HepG2 (cell line): ENCODE results near the gene C1orf116. TPM values are rescaled to one million over a fixed set of nuclear protein-coding genes. Genes with fewer than 3 reads are reported as not detected.

ENCODE experiments used
- ETV6 ChIP-seq: sonication (generic); formaldehyde crosslinking; conservative IDR thresholded peaks from 2 replicates; pipeline ENCODE4 v1.4.0; 2020; ENCODE audit warnings: missing genetic modification reagents
- FOXK2 ChIP-seq: fragments of 450-650 bp; IDR thresholded peaks from 2 replicates; pipeline ENCODE4 v1.6.1; 2016
- GABPA ChIP-seq, 2 experiments: IDR thresholded peaks; 2 replicates each; pipeline ENCODE4 v1.6.1; 2011 to 2016; ENCODE audit warnings: low read depth in 2 of 2, low read length in 1 of 2, missing biosample characterization in 1 of 2, missing genetic modification characterization in 1 of 2
- KMT2A ChIP-seq: sonication (generic); formaldehyde crosslinking; IDR thresholded peaks from 2 replicates; pipeline ENCODE4 v1.4.0; 2020; ENCODE audit warnings: missing genetic modification reagents
- MLXIP ChIP-seq: sonication (generic); formaldehyde crosslinking; IDR thresholded peaks from 2 replicates; pipeline ENCODE4 v1.9.0; 2021; ENCODE audit warnings: missing genetic modification reagents, borderline replicate concordance
- NCOR1 ChIP-seq: fragments of 200-600 bp; sonication (generic); IDR thresholded peaks from 2 replicates; pipeline ENCODE4 v1.7.0; 2017; ENCODE audit warnings: antibody characterized with exemption, low read length, borderline replicate concordance
- NONO ChIP-seq, 2 experiments: fragments of 450-650 bp in 1 of 2; sonication (generic) in 1 of 2; formaldehyde crosslinking in 1 of 2; IDR thresholded peaks in 1 of 2; conservative IDR thresholded peaks in 1 of 2; 2 replicates each; pipeline versions ENCODE4 v1.6.1 to v1.8.0; 2017 to 2022; ENCODE audit warnings: mild to moderate bottlenecking in 1 of 2, missing genetic modification reagents in 1 of 2, moderate library complexity in 1 of 2
- PBX3 ChIP-seq: sonication (generic); formaldehyde crosslinking; IDR thresholded peaks from 2 replicates; pipeline ENCODE4 v1.8.1; 2023; ENCODE audit warnings: missing genetic modification reagents, inconsistent platforms, borderline replicate concordance
- SNRNP70 ChIP-seq: fragments of 200-400 bp; formaldehyde crosslinking; IDR thresholded peaks from 2 replicates; pipeline ENCODE4 v1.6.1; 2017; ENCODE audit warnings: mild to moderate bottlenecking, low read depth, low read length, moderate library complexity
- SOX6 ChIP-seq, 2 experiments: fragments of 450-650 bp in 1 of 2; sonication (generic) in 1 of 2; formaldehyde crosslinking in 1 of 2; IDR thresholded peaks; 2 replicates each; pipeline versions ENCODE4 v1.4.0 to v1.6.1; 2017 to 2020; ENCODE audit warnings: antibody characterized with exemption in 1 of 2, mild to moderate bottlenecking in 1 of 2, missing genetic modification reagents in 1 of 2
- TCF7L2 ChIP-seq: IDR thresholded peaks from 2 replicates; pipeline ENCODE4 v1.6.1; 2011; ENCODE audit warnings: mild to moderate bottlenecking, low read depth, low read length, moderate library complexity
- TEAD2 ChIP-seq: sonication (generic); formaldehyde crosslinking; IDR thresholded peaks from 2 replicates; pipeline ENCODE4 v1.9.0; 2021; ENCODE audit warnings: missing genetic modification reagents
- ZHX2 ChIP-seq, 2 experiments: sonication (generic) in 1 of 2; formaldehyde crosslinking in 1 of 2; IDR thresholded peaks; 2 replicates each; pipeline versions ENCODE4 v1.6.1 to v1.9.0; 2014 to 2022; ENCODE audit warnings: antibody characterized with exemption in 1 of 2, borderline replicate concordance in 1 of 2, inconsistent platforms in 1 of 2, low read depth in 1 of 2, missing genetic modification reagents in 1 of 2
- ZNF251 ChIP-seq: sonication (generic); formaldehyde crosslinking; IDR thresholded peaks from 2 replicates; pipeline ENCODE4 v1.9.0; 2021; ENCODE audit warnings: mild to moderate bottlenecking, missing genetic modification reagents
- ZNF556 ChIP-seq: sonication (generic); formaldehyde crosslinking; IDR thresholded peaks from 2 replicates; pipeline ENCODE4 v1.4.0; 2020; ENCODE audit warnings: mild to moderate bottlenecking, missing genetic modification reagents, borderline replicate concordance
- ZNF614 ChIP-seq: IDR thresholded peaks from 2 replicates; pipeline ENCODE4 v1.6.1; 2018; ENCODE audit warnings: missing biosample characterization, missing genetic modification reagents, inconsistent platforms, borderline replicate concordance
- ZNF672 ChIP-seq: sonication (generic); formaldehyde crosslinking; IDR thresholded peaks from 2 replicates; pipeline ENCODE4 v1.8.1; 2022; ENCODE audit warnings: missing genetic modification reagents
- ZNF746 ChIP-seq: sonication (generic); formaldehyde crosslinking; IDR thresholded peaks from 2 replicates; pipeline ENCODE4 v1.8.0; 2022; ENCODE audit warnings: mild to moderate bottlenecking, missing genetic modification reagents
- ZSCAN31 ChIP-seq: sonication (generic); formaldehyde crosslinking; IDR thresholded peaks from 2 replicates; pipeline ENCODE4 v1.5.0; 2020; ENCODE audit warnings: low read depth, mild to moderate bottlenecking, missing genetic modification reagents
- polyA plus RNA-seq, 8 experiments: library from polyadenylated mRNA; depleted of rRNA in 3 of 8; stranded (reverse) in 7 of 8; unstranded in 1 of 8; fragments of >200 nt; fragmentation: Illumina TruSeq in 4 of 8; extraction: Trizol in 4 of 8; gene quantifications; 2 replicates each; pipeline versions ENCODE4 v1.2.1 to v1.2.3, GENCODE V29; 2011 to 2016; ENCODE audit warnings: low read depth in 4 of 8, missing spikeins in 1 of 8, mixed read lengths in 1 of 8; ENCODE audit not compliant: insufficient read depth in 1 of 8
- total RNA-seq, 5 experiments: library from RNA; depleted of rRNA; stranded (reverse); fragments of >200 nt; fragmentation: Illumina TruSeq; extraction: Trizol; gene quantifications; 2 replicates each; pipeline ENCODE4 v1.2.3, GENCODE V29; 2016; ENCODE audit warnings: low read depth in 1 of 5

The C1orf116 gene
- total and polyA plus RNA-seq, 2 of the 13 experiments (the other 11 are each of a cell fraction or from before 2014, with no cell fraction given): 0.51 to 0.95 TPM

GRCh38 chr1:207021139-207021861 lies 11.3 kb downstream of the C1orf116 start (continued):
- no peak for TF ChIP-seq ZHX2 (IDR thresholded peaks at IDR 0.05; ENCODE audit: low read depth)
- TF ChIP-seq ZHX2 (CRISPR knock-in tag; IDR thresholded peaks at IDR 0.05; ENCODE audit: borderline replicate concordance): no peak
- TF ChIP-seq TEAD2 (CRISPR knock-in tag): no peak
- no peak for TF ChIP-seq ZSCAN31
- no peak for TF ChIP-seq TCF7L2
- TF ChIP-seq FOXK2: no peak
- no peak for TF ChIP-seq ZNF556
- TF ChIP-seq SOX6 (IDR thresholded peaks at IDR 0.05): no peak
- peak; percentile 71 for TF ChIP-seq SOX6 (CRISPR knock-in tag; IDR thresholded peaks at IDR 0.05)
- no peak for TF ChIP-seq NONO (IDR thresholded peaks at IDR 0.05)
- no peak for TF ChIP-seq NONO (CRISPR knock-in tag; conservative IDR thresholded peaks at IDR 0.05)
- no peak for TF ChIP-seq ZNF251 (CRISPR knock-in tag)
- no peak for TF ChIP-seq KMT2A
- TF ChIP-seq ZNF746 (CRISPR knock-in tag): no peak
- no peak for TF ChIP-seq SNRNP70
- TF ChIP-seq PBX3 (CRISPR knock-in tag): no peak
- TF ChIP-seq ZNF672 (CRISPR knock-in tag): no peak
- no peak for TF ChIP-seq ZNF614
- TF ChIP-seq GABPA (IDR thresholded peaks at IDR 0.05; ENCODE audit: low read depth, low read length): no peak
- TF ChIP-seq GABPA (CRISPR knock-in tag; IDR thresholded peaks at IDR 0.05; ENCODE audit: low read depth): no peak
- TF ChIP-seq NCOR1: 0 out of 2 replicates have a peak, but pooled peaks have one; percentile 20
- TF ChIP-seq MLXIP (CRISPR knock-in tag): no peak
- TF ChIP-seq ETV6: no peak
